Stimulated activated CD8-positive, alpha-beta memory T cell treated with anti-CD3 and anti-CD28 coated beads, Interleukin-2, amount 100 ng/mL, for 48 hours (primary cell): ENCODE measurements around the gene SMAD6.
"Not testable (repeated sequence)": the region's sequence is repeated elsewhere in the genome, so short reads cannot be mapped to it uniquely, and the experiment has no call there.

ENCODE experiments used
- DNase-seq, 2 donors: peaks; one replicate each; pipeline ENCODE4 v3.0.0-alpha.2; 2020; ENCODE audit warnings: low read depth in 2 of 2

SMAD6 gene

GRCh38 chr15:66742286-66742685, 40.2 kb downstream of the SMAD6 start:
- no peak for DNase-seq

GRCh38 chr15:66743204-66743603, 41.2 kb downstream of the SMAD6 start:
- DNase-seq: no peak

GRCh38 chr15:66743703-66744536, 41.9 kb downstream of the SMAD6 start:
- no peak for DNase-seq

GRCh38 chr15:66744610-66745279, 42.7 kb downstream of the SMAD6 start:
- no peak for DNase-seq

- no peak for DNase-seq
Measured at GRCh38 chr15:66745530-66746230, 43.6 kb downstream of the SMAD6 start.

GRCh38 chr15:66746231-66746605, 44.2 kb downstream of the SMAD6 start:
- no peak for DNase-seq

GRCh38 chr15:66747223-66747622, 45.2 kb downstream of the SMAD6 start:
- no peak for DNase-seq

- DNase-seq: no peak
Measured at GRCh38 chr15:66747886-66748707, 46.1 kb downstream of the SMAD6 start.

GRCh38 chr15:66748708-66749035, 46.6 kb downstream of the SMAD6 start:
- no peak for DNase-seq

GRCh38 chr15:66749841-66750575, 48.0 kb downstream of the SMAD6 start:
- DNase-seq: no peak

- DNase-seq: no peak
Measured at GRCh38 chr15:66750609-66751008, 48.6 kb downstream of the SMAD6 start.

- DNase-seq: no peak
Measured at GRCh38 chr15:66751579-66751978, 49.5 kb downstream of the SMAD6 start.

- DNase-seq: no peak
Measured at GRCh38 chr15:66752078-66752477, 50.0 kb downstream of the SMAD6 start.

GRCh38 chr15:66753687-66754377, 51.8 kb downstream of the SMAD6 start:
- DNase-seq: no peak

- DNase-seq: no peak
Measured at GRCh38 chr15:66754789-66755188, 52.8 kb downstream of the SMAD6 start.

- no peak for DNase-seq
Measured at GRCh38 chr15:66755298-66756068, 53.4 kb downstream of the SMAD6 start.

GRCh38 chr15:66756295-66756694, 54.3 kb downstream of the SMAD6 start:
- no peak for DNase-seq

- DNase-seq: no peak
Measured at GRCh38 chr15:66757030-66757429, 55.0 kb downstream of the SMAD6 start.

- no peak for DNase-seq
Measured at GRCh38 chr15:66757521-66757920, 55.5 kb downstream of the SMAD6 start.

- not testable (repeated sequence) for DNase-seq
Measured at GRCh38 chr15:66758217-66758616, 56.2 kb downstream of the SMAD6 start.
